Fibroblast of lung (primary cell): ENCODE results near the gene TXNRD2. TPM values are rescaled to one million over a fixed set of nuclear protein-coding genes. Genes with fewer than 3 reads are reported as not detected.

Experiments
- DNase-seq, 2 donors: peaks; one replicate each; pipeline versions ENCODE4 v3.0.0 to v3.0.0-alpha.2; 2010; ENCODE audit warnings: low read depth in 2 of 2
- H2AFZ ChIP-seq: 2 replicates; pipeline ENCODE4 v1.5.1; 2012; ENCODE audit warnings: low read length, control low read depth, inconsistent platforms
- H3K27ac ChIP-seq: 2 replicates; pipeline ENCODE4 v1.5.1; 2011; ENCODE audit warnings: low read length, control low read depth; ENCODE audit not compliant: insufficient read depth
- H3K27me3 ChIP-seq: 2 replicates; pipeline ENCODE4 v1.5.1; 2011; ENCODE audit warnings: mild to moderate bottlenecking, low read length; ENCODE audit not compliant: control insufficient read depth, insufficient read depth
- H3K36me3 ChIP-seq: 2 replicates; pipeline ENCODE4 v1.5.1; 2011; ENCODE audit warnings: low read length; ENCODE audit not compliant: control insufficient read depth, insufficient read depth
- H3K4me1 ChIP-seq: 2 replicates; pipeline ENCODE4 v1.5.1; 2011; ENCODE audit warnings: low read length; ENCODE audit not compliant: control insufficient read depth, insufficient read depth; ENCODE audit errors: extremely low read depth
- H3K4me2 ChIP-seq: 2 replicates; pipeline ENCODE4 v1.5.1; 2011; ENCODE audit warnings: low read length, control low read depth; ENCODE audit not compliant: insufficient read depth; ENCODE audit errors: extremely low read depth
- H3K4me3 ChIP-seq, 4 experiments: fragments of 200-600 bp in 1 of 4; sonication (generic) in 1 of 4; replicated peaks in 1 of 4; 2 replicates each; pipeline ENCODE4 v1.5.1; 2011 to 2016; ENCODE audit warnings: low read length in 4 of 4, low read depth in 3 of 4, mild to moderate bottlenecking in 3 of 4, control low read depth in 2 of 4, inconsistent platforms in 1 of 4, mixed read lengths in 1 of 4; ENCODE audit not compliant: insufficient read depth in 1 of 4; ENCODE audit errors: control extremely low read depth in 1 of 4
- H3K79me2 ChIP-seq: 2 replicates; pipeline ENCODE4 v1.5.1; 2012; ENCODE audit warnings: mild to moderate bottlenecking, low read length, inconsistent platforms; ENCODE audit not compliant: control insufficient read depth, insufficient read depth
- H3K9ac ChIP-seq: 2 replicates; pipeline ENCODE4 v1.5.1; 2011; ENCODE audit warnings: mild to moderate bottlenecking, low read length, control low read depth; ENCODE audit not compliant: insufficient read depth
- H3K9me3 ChIP-seq: 2 replicates; pipeline ENCODE4 v1.5.1; 2012; ENCODE audit warnings: low read depth, low read length; ENCODE audit not compliant: control insufficient read depth, insufficient read depth
- H4K20me1 ChIP-seq: 2 replicates; pipeline ENCODE4 v1.5.1; 2011; ENCODE audit warnings: low read length; ENCODE audit not compliant: control insufficient read depth, insufficient read depth; ENCODE audit errors: extremely low read depth
- EZH2 ChIP-seq: IDR thresholded peaks from 2 replicates; pipeline ENCODE4 v1.5.1; 2012; ENCODE audit warnings: low read length, control low read depth, mild to moderate bottlenecking; ENCODE audit errors: missing control alignments
- polyA plus RNA-seq, 2 donors: library from polyadenylated mRNA; depleted of rRNA in 1 of 2; stranded (reverse) in 1 of 2; unstranded in 1 of 2; fragments of >200 nt; gene quantifications; 2 replicates each; pipeline ENCODE4 v1.2.1, GENCODE V29; 2011 to 2012; ENCODE audit warnings: missing spikeins in 1 of 2
- total RNA-seq: library from RNA; depleted of rRNA; stranded (reverse); fragments of >200 nt; gene quantifications from 2 replicates; pipeline ENCODE4 v1.2.1, GENCODE V29; 2014
- TF ChIP-seq, protein P1 (sequence below), 2 donors: IDR thresholded peaks in 1 of 2; conservative IDR thresholded peaks in 1 of 2; 1 replicate in 1 of 2; 2 replicates in 1 of 2; pipeline ENCODE4 v1.5.1; 2011 to 2012; ENCODE audit warnings: low read length in 2 of 2, control low read depth in 1 of 2, inconsistent platforms in 1 of 2, low read depth in 1 of 2, mild to moderate bottlenecking in 1 of 2

Gene TXNRD2
- total and polyA plus RNA-seq, 2 donors (not counting 1 experiment from before 2014, with no cell fraction given), result 13.2 to 30.7 TPM

DNA sequence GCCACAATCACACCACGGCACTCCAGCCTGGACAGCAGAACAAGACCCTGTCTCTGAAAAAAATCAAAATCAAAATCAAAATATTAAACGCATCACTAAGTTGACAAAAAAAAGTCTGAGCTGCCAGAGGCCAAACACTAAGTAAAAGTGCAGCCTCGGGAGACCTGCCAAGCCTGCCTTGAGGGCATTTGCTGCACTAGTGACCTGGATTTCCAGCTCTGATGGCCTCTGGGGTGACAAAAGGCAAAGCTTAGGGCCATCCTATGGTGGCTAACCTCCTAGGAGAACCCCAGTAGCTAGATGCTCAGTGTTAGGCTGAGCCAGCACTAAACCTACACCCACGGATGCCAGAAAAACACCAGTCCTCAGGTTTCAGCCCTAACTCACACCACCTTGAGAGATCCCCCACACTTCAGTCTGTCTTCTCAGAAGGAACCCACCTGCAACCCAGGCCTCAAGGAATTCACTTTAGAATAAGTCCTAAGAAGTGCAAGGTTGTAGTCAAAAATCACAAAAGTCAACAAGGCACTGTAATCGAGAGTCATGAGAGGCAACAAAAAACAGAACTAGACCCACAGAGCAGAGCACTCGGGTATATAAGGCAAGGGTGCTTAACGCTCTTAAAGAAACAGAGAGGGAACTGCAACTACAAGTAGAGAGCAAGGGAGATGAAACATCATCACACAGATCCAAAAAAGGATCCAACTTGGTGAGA, 115.6 kb downstream of the TXNRD2 start:
- TF ChIP-seq, protein P1, sequence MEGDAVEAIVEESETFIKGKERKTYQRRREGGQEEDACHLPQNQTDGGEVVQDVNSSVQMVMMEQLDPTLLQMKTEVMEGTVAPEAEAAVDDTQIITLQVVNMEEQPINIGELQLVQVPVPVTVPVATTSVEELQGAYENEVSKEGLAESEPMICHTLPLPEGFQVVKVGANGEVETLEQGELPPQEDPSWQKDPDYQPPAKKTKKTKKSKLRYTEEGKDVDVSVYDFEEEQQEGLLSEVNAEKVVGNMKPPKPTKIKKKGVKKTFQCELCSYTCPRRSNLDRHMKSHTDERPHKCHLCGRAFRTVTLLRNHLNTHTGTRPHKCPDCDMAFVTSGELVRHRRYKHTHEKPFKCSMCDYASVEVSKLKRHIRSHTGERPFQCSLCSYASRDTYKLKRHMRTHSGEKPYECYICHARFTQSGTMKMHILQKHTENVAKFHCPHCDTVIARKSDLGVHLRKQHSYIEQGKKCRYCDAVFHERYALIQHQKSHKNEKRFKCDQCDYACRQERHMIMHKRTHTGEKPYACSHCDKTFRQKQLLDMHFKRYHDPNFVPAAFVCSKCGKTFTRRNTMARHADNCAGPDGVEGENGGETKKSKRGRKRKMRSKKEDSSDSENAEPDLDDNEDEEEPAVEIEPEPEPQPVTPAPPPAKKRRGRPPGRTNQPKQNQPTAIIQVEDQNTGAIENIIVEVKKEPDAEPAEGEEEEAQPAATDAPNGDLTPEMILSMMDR (conservative IDR thresholded peaks at IDR 0.05 in 1 of 2, IDR thresholded peaks at IDR 0.05 in 1 of 2; ENCODE audit: low read depth in 1 of 2, low read length in 2 of 2), result no peak
- no peak for TF ChIP-seq EZH2
- Histone ChIP-seq H2AFZ (no peak overlapping the region), H4K20me1 (no peaks in the 10 kb centered on the region), H3K27me3 (no peaks in the 10 kb centered on the region), H3K9ac (no peak overlapping the region), H3K4me2 (no peak overlapping the region), H3K27ac (no peak overlapping the region), H3K4me3 (no peak overlapping the region), H3K36me3 (peaks cover 2% of the 10 kb centered on the region), H3K4me1 (no peaks in the 10 kb centered on the region), H3K79me2 (no peaks in the 10 kb centered on the region), H3K9me3 (no peaks in the 10 kb centered on the region)
- no peak for DNase-seq

Other genes with a start within 250 kb of the TXNRD2 start
- 19.8 and 25.8 TPM in 2 replicates for gene SEPTIN5, start 227.3 kb downstream of the TXNRD2 start, total RNA-seq
- gene SEPTIN5, start 227.3 kb downstream of the TXNRD2 start, polyA plus RNA-seq, result 10.8 and 14.5 TPM in 2 replicates
- gene GP1BB, start 218.3 kb downstream of the TXNRD2 start, total RNA-seq, result 1.8 and 2.1 TPM in 2 replicates
- 0.20 and 0.50 TPM in 2 replicates for gene GP1BB, start 218.3 kb downstream of the TXNRD2 start, polyA plus RNA-seq
- not detected in 2 replicates for gene TBX1, start 181.0 kb downstream of the TXNRD2 start, total RNA-seq
- not detected in 2 replicates for gene TBX1, start 181.0 kb downstream of the TXNRD2 start, polyA plus RNA-seq
- gene GNB1L, start 86.9 kb downstream of the TXNRD2 start, total RNA-seq, result 6.4 and 7.8 TPM in 2 replicates
- gene GNB1L, start 86.9 kb downstream of the TXNRD2 start, polyA plus RNA-seq, result 1.4 and 2.1 TPM in 2 replicates
- 7.3 and 7.7 TPM in 2 replicates for gene RTL10, start 86.9 kb downstream of the TXNRD2 start, total RNA-seq
- gene RTL10, start 86.9 kb downstream of the TXNRD2 start, polyA plus RNA-seq, result 5.6 and 6.5 TPM in 2 replicates
- 192 and 305 TPM in 2 replicates for gene COMT, start within 50 bp of the TXNRD2 start, total RNA-seq
- 150 and 208 TPM in 2 replicates for gene COMT, start within 50 bp of the TXNRD2 start, polyA plus RNA-seq
- 13.9 and 15.7 TPM in 2 replicates for gene ARVCF, start 75.0 kb upstream of the TXNRD2 start, total RNA-seq
- gene ARVCF, start 75.0 kb upstream of the TXNRD2 start, polyA plus RNA-seq, result 2.0 and 2.6 TPM in 2 replicates
- gene TANGO2, start 79.3 kb upstream of the TXNRD2 start, total RNA-seq, result 33.4 and 52.8 TPM in 2 replicates
- 28.3 and 41.3 TPM in 2 replicates for gene TANGO2, start 79.3 kb upstream of the TXNRD2 start, polyA plus RNA-seq
- gene DGCR8, start 138.4 kb upstream of the TXNRD2 start, total RNA-seq, result 21.3 and 26.2 TPM in 2 replicates
- gene DGCR8, start 138.4 kb upstream of the TXNRD2 start, polyA plus RNA-seq, result 18.8 and 21.6 TPM in 2 replicates
- gene RANBP1, start 174.3 kb upstream of the TXNRD2 start, total RNA-seq, result 87.8 and 88.5 TPM in 2 replicates
- gene RANBP1, start 174.3 kb upstream of the TXNRD2 start, polyA plus RNA-seq, result 178 and 362 TPM in 2 replicates
- gene TRMT2A, start 175.4 kb upstream of the TXNRD2 start, total RNA-seq, result 38.8 and 52.2 TPM in 2 replicates
- 12.9 and 13.5 TPM in 2 replicates for gene TRMT2A, start 175.4 kb upstream of the TXNRD2 start, polyA plus RNA-seq
- gene ZDHHC8, start 190.0 kb upstream of the TXNRD2 start, total RNA-seq, result 2.8 and 6.6 TPM in 2 replicates
- 26.2 and 31.3 TPM in 2 replicates for gene ZDHHC8, start 190.0 kb upstream of the TXNRD2 start, polyA plus RNA-seq
- gene CCDC188, start 209.2 kb upstream of the TXNRD2 start, total RNA-seq, result 0.33 TPM in 1 of 2 replicates, not detected in the other
- 0.37 and 0.59 TPM in 2 replicates for gene CCDC188, start 209.2 kb upstream of the TXNRD2 start, polyA plus RNA-seq